Measurements from ENCODE around the gene GOLGA2.
A peak's percentile ranks its signal among the peaks of the same experiment; 100 is the strongest.

The GOLGA2 gene

DNA sequence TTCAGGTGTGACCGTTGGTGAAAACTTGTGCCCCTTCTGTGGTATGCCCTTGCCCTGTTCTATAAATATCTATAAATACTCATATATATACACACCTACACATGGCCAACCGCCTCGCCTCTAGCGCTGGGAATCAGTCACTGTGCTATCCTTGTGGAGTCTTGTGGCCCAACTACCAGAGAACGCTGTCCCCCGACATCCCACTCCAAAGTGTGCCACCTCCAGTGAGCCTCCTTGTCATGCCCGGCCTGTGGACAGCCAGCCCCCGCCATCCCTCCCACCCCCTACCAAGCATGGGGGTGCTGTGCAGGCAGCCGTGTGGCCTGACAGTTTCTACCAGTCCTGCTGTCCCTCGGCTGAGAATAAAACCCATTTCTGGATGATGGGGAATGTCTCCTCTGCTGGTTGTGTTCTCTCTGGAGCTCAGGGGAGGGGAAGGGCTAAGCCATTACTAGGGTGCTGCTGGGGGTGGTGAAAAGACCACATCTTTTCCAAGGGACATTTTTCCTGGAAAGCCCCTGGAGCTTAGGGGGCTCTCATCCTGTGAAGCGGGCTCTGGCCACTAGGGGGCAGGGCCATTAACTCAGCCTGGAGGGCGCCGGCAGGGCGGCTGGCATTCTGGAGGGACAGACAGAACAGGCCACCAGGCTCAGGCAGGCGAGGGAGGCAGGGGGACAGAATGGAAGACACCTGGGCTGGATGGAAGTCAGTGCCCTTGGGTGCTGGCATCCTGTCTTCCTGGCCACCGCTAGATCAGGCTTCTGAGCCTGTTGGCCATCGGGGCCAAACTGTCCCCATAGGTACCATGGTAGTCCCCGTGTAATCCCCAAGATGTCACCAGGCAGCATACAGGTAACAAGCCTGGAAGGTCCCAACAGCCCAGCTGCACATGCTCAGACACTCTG lies 20.7 kb downstream of the GOLGA2 start:
- DNase-seq = peak; percentile 5

DNA sequence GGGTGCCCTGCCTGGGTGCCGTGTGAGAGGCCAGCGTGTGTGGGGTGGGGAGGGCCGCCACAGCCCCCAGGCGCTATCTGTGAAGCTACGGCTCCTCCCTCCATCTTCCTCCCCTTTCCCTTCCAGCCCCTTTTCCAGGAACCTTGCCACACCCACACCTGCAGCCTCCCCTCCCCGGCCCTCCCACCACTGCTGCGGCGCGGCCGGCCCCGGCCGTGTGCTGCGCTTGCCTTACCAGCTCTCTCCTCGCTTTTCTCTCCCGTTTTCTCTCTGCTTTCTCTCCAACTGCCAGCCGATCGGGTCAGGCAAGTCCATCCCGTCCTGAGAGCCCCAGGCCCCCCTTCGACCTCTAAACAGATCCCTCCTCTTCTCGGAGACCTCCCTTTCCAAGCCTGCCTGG lies 21.4 kb downstream of the GOLGA2 start:
- no peak for DNase-seq

DNA sequence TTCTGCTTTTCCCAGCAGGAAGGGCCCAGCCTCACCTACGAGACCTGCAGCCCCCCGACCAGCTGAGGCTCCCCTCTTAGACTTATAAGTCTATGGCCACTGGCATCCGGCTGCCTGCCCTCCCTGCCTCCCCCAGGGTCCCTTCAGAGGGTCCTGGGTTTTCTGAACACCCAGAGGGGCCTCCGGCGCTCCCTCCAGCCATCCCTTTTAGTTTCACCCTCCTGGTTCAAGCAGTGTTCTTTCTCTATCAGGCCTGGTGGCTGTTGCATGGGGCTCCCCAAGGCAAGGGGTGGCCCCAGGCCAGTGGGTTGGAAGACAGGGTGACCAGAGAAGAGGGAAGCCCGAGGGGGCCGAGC lies 21.8 kb downstream of the GOLGA2 start:
- DNase-seq = no peak

DNA sequence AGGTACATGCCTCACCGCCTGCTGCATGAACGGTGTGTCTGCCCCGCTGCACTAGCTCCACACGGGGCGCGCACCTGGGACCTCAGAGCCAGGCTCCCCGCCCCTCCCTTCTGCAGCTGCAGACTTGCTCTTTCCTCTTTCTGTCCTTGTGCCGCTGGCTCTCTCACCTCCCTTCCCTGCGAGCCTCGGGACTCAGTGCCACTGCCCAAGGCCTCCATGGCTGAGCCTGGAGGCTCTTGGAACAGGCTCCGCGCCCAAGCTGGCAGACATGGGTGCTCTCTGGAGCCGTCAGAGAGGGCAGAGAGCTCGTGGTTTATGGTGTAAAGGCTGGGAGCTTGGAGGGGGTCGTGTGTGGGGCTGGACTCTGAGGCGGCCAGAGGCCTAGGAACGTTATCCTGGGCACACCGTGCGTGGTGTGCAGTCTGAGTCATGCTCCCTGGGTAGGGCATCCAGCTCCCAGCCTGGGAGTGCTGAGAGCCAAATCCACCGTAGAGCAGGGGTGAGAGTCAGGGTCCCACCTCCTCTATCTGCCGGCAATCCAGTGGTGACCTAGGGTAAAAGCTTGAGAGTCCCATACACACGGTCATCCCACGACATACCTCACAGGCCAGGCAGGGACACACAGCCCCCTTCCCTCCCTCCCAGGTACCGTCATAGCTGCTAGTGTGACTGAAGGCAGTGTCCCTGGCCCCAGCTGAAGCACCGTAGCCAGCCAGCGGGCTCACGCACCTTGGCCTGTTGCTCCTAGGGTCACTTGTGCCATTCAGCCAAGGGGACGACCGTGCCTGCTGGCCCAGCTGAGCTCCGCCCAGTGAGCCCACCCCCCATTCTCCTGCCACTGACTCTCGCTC lies 22.4 kb downstream of the GOLGA2 start:
- DNase-seq = no peak

DNA sequence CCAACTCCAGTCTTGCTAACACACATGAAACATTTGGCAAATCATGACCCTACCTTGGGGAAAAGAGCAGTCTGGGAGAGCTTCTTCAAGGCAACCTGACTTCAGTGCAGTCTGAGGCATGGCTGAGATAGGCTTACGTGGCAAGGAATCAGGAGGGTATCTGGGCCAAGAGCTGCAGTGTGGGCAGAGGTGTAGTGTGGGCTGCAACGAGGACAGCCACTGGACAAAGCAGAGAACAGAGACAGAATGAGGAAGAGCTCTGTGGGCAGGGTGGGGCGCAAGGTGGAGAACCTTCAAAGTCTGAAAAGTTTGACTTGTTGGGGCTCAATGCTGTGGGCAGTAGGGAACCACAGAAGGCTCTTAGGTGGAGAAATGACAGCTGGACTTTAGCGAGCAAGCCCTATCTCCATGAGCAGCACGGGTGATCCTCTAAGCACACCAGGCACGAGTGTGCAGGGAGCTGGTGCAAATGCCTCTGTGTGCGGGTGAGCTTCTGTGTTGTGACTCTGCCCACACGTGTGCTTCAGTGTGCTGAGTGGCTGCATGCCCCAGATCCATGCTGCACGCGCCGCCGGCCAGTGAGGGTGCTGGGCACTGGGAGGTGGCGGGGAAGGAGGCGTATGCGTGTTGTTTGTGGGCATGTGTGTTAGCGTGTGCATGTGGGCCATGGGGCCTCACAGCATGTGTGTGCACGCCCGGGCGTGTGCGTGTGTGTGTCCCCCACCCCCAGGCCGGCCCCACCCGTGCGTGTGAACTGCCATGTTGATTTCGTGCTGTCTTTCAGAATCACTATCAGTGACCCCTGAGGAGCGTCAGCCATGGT lies 23.3 kb downstream of the GOLGA2 start:
- no peak for DNase-seq

DNA sequence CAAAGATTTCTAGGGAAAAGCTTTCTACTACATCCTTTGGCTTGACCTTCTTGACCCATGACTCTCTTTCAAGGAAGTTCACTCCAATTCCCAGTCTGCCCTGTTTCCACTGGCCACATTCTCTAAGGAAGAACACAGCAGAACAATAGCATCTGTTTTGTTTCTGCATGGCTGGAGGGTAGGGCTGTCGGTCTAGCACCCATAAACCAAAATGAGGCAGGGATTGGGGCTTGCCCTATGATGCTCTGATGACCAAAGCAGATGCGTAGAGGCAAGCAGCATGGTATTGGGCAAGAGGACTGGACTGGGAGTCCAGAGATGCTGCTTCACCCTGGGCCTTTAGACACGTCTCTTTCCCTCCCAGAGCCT lies 24.1 kb downstream of the GOLGA2 start:
- no peak for DNase-seq

DNA sequence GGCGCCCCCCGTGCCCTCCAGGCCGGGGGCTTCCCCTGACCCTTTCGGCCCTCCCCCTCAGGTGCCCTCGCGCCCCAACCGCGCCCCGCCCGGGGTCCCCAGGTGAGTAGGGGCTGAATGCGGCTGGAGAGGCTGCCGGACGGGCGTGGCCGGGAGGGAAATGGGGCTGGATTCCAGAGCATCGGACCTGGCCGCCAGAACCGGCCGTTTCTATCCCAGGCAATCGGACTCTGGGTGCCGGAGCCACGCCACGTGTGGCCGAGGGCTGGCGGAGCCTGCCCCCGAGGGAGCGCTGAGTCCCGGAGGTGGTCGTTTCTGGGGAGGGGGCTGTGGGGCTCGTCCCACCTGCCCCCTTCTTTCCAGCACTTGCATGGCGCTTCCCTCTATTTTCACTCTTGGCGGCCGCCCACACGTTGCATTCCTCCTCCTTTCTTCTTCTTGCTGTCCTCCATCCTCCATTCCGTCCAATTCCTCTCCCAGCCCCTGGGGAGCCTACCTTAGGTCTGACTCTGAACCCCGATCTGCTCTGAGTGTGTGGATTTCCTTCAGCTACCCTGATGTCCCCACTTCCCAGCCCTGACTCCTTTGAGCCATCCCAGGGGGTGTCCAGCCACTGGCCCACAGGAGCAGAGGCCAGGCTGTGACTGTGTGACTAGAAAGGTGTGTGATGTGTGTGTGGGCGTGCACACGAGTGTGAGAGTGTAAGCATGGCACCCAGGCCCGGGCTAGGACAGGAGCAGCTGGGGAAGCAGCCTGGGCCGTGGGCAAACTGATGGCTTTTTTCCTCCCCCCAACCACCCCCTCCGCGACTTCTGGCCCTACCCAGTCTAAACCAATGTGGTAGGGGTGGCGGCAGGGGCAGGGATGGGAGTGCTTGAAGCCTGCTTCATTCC lies 24.7 kb downstream of the GOLGA2 start:
- no peak for DNase-seq

DNA sequence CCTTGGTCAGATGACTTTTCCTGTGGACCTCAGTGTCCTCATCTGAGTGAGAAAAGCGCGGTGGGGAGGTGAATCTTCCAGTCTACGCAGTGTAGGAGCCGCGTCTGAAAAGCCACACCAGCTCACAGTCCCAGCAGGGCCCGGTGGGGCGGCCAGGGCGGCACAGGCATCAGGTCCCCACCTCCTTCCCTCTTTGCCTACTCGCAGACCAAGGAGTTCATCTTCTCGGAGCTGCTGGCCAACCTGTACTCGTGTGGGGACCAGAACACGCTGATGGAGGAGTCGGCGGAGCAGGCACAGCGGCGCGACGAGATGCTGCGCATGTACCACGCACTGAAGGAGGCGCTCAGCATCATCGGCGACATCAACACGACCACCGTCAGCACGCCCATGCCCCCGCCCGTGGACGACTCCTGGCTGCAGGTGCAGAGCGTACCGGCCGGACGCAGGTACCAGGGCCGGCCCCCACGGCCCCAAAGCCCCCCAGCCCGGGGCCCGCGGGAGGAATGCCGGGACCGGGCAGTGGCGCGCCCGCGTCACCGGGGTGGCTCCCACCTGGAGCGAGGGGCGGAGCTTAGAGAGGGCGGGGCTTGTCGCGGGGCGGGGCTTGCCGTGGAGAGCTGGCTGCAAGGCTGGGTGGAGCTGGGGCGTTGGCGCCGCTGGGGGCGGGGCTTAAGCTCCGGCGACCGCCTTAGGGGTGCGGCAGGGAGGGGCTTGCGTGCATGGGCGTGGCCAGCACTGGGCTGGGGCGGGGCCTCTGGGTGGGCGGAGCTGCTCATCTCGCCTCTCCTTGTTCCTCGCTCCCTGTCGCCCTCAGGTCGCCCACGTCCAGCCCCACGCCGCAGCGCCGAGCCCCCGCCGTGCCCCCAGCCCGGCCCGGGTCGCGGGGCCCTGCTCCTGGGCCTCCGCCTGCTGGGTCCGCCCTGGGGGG lies 25.6 kb downstream of the GOLGA2 start:
- DNase-seq = no peak

DNA sequence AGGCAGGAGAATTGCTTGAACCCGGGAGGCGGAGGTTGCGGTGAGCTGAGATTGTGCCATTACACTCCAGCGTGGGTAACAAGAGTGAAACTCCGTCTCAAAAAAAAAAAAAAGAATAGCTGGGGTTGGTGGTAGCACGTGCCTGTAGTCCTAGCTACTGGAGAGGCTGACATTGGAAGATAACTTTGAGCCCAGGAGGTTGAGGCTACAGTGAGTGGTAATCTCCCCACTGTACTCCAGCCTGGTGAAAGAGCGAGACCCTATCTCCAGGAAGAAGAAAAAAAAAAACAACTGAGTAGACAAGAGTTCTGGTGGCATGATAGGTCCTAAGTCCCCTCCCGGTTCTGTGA lies 26.3 kb downstream of the GOLGA2 start:
- DNase-seq = no peak

DNA sequence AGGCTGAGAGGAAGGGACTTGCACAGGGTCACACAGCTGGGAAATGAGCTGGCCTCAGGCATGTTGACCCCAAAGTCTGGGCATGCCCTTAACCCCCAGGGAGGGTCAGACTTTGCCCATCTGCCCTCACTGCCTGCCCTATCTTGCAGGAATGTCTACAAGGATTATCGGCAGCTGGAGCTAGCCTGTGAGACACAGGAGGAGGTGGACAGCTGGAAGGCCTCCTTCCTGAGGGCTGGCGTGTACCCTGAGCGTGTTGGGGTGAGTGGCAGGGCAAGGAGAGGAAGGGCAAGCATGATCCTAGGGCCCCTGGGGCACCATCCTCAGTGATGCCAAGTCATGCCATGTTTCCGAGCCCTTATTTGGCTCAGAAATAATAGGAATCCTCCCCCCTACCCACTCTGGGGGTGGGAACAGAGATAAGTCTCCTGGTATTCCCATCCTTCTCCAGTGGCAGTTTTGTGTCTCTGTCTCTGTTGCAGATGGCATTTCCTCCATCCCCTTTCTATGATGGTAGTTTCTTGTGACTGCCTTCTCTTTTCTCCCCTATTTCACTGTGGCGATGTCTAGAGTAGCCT lies 28.5 kb downstream of the GOLGA2 start:
- no peak for DNase-seq

DNA sequence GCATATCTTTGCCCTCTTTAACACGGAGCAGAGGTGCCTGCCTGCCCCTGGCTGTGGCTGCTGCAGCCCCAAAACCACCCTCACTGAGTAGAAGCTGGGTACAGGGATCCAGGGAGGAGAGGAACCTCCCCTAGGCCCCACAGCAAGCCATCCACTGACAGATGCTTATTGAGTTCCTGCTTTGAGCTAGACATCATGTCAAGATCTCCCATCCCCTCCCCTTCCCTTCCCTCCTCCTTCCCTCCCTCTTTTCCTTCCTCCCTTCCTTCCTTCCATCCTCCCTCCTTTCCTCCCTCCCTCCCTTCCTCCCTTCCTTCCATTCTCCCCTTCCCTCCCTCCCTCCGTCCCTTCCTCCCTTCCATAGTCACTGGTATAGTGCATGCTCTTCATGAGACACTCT lies 29.3 kb downstream of the GOLGA2 start:
- DNase-seq = no peak

DNA sequence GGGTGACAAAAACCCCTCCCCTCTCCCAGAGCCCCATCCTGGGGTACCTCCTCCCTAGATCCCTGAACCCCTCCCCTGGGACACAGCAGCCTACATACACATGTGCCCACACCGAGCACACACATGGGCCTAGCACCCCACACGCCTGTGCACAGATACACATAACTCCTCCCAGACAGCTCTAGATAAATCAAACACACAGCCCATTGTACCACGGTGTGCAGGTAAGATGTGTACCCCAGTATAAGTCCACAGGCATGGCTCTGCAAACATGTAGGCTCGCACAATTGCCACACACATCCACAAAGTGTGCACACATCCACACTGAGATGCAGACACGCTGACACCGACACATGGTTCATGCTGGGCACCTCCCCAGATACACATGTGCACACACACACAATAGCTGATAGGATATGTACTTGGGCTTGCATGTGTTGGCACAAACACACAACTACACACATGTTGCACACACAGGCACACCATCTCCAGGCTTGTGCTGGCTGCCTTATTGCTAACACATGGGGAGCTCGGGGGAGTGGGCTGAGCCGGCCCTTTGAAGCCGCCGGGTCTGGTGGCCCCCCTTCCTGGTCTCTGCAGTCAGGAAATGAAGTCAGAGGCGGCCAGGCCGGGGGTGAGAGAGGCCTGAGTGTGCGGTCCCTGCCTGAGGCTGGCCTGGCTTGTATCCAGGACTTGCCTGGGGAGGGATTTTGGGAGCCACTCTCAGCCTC lies 30.2 kb downstream of the GOLGA2 start:
- DNase-seq = no peak

DNA sequence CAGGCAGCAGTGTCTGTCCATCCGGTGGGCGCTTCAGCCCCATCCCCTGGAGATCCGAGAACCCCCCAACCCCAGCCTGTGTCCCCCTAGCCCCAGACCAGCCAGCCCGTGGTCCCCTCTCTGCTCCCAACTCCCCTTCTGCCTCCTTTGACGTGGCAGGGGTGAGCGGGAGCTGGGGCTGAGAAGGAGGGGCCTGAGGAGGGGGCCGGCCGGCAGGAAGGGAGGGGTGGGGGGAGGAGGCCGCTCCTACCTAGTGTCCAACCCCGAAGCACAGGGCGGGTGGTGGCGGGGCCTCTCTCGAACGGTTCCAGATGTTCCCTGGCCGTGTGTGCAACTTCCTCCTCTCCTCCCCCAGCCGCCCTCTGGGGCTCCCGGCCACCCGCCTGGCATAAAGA lies 31.0 kb downstream of the GOLGA2 start:
- DNase-seq = no peak

DNA sequence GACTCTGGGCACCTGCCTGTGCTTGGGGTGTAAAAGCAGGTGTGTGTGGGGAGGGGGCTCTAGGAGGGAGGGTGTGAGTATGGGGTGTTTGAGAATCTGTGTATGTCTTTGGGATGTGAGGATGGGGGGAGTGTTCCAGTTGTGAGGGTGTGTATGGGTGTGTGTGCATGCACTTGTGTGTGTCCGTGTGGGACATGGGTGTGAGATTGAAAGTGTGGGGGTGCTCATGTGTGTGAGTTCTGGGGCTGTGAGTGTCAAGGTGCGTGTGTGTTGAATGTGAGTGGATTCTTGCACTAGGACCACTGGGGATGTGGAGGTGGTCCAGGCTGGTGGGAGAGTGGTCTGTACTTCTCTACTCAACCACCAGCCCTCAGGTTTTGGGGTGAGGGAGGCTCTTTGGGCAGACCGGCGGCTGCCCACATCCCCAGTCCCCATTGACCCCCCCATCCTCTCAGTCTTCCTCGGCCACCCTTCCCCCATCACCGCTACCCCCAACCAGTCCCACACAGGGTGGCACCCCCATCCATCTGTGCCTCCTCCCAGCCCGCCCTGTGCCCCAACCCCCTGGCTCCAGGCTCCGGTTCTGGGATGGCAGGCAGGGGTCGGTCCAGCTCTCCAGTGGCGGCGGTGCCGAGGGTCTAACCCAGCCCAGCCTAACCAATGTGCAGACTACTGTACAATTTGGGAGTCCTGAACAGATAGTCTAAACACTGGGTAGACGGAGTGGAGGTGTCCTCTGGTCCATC lies 31.5 kb downstream of the GOLGA2 start:
- DNase-seq = no peak

DNA sequence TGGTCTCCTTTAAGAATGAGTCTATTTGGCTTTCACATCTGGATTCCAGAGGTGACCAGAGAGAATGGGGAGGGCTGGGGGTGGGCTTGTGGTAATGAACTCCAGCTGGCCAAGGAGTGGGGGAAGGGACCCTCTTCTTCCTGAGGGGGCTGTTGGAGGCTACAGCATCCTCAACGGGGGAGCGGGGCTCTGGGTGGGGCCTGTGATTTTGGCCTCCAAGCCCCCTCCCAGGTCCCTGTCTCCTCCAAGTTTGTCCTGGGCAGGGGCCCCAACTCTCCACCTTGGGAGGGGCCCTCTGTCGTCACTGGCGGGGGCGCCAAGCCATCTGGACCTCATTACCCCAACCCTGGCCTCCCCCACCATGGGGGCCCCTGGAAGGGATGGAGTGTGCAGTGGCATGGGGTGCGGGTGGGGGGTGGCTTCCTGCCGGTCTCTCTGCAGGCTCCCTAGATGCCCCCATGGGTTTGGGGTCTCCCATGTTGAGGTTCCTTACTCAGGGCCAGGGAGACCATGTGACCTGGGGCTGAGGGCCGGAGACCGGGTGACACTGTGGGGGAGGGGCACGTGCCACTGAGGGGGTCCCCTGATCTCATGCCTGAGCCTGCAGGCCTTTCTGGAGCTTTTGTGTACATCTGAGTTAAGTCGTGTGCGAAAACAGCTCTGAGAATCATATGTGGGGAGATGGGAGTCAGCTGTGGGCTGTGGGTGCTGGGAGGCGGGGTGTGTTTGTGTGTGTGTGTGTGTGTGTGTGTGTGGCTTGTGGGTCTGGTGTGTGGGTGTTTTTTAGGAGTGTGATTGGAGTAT lies 32.4 kb downstream of the GOLGA2 start:
- DNase-seq = no peak

DNA sequence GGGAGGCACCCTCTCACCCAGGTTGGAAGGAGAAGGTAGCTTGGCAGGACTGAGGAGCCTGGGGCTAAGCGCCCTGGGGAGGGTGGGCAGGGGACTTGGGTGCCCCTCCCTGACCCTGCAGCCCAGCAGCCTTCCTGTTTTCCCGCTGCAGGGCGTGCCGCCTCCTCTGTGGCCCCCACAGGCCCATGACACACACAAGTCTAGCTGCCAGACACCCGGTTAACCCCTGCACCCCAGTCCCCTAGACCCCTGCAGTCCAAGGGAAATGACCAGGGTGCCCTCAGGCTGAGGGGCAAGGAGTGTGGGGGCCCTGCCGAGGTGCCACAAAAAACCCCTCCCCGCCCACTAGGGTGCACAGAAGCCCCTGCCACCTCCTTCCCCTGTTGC lies 33.0 kb downstream of the GOLGA2 start:
- DNase-seq = no peak

DNA sequence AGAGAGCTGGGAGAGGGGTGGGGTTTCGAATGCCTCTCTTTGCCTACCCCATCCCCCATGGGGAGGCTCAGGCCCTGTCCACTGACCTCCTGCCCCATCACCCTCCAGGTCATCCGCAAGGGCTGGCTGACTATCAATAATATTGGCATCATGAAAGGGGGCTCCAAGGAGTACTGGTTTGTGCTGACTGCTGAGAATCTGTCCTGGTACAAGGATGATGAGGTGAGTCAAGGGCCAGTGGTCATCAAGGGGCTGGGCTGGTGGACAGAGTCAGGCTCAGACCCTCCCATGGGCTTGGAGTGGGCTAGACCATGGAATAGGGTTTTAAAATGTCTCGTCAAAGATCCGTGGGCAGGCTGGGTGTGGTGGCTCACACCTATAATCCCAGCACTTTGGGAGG lies 33.7 kb downstream of the GOLGA2 start:
- no peak for DNase-seq

DNA sequence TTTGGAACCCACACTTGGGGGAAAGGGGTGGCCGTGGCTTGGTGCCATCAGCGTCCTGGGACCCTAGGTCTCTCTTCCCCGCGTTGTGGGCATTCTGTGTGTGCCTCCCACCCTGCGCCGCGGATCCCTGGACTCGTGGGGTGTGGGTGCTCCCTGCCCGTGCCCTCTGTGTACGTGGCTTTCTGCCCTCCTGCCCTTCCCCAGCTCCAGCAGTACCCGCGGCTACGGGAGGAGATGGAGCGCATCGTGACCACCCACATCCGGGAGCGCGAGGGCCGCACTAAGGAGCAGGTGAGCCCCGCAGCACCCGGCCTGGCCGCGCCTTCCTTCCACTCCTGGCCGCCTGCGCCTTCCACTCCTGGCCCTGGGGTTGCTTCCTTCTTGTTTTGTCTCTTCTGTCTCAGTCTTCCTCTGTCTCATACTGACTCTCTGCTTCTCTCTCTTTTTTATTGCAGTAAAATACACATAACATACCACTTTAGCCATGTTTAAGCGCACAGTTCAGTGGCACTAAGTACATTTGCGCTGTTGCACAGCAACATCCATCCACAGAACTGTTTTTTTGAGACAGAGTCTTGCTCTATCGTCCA lies 41.9 kb downstream of the GOLGA2 start:
- no peak for DNase-seq

Measured in NCI-H1092 treated with DMSO at 0.1 percent for 48 hours (cell line).